Left renal cortex interstitium (tissue), 4 donors: Measurements from ENCODE around the gene PCDHB2. TPM values are rescaled to one million over a fixed set of nuclear protein-coding genes. Genes with fewer than 3 reads are reported as not detected.
"Not testable (repeated sequence)": the region's sequence is repeated elsewhere in the genome, so short reads cannot be mapped to it uniquely, and the experiment has no call there.

Experiments used
- DNase-seq, 4 donors: peaks; one replicate each; pipeline ENCODE4 v3.0.0-alpha.2; 2013; ENCODE audit warnings: low read depth in 4 of 4, low spot score in 2 of 4, missing footprints in 1 of 4
- polyA plus RNA-seq, 4 donors: library from polyadenylated mRNA; unstranded; fragments of 120-200 nt; gene quantifications; one replicate each; pipeline ENCODE4 v1.2.1, GENCODE V29; 2013; ENCODE audit not compliant: insufficient read length in 4 of 4

Gene PCDHB2
- 1 to 10 TPM; 3.9 to 8.5 (median 6.3) TPM for polyA plus RNA-seq

- no peak for DNase-seq
Observed at GRCh38 chr5:141094481-141095262, at the start of gene PCDHB2. Gene PCDHB2 (plus strand): TSS chr5:141094615. CDS start chr5:141094791, 176 bp downstream.

GRCh38 chr5:141050622-141051520 is 43.5 kb upstream of the PCDHB2 start, which contains the start of gene PCDHB1:
Gene PCDHB1 (plus strand): TSS chr5:141051374. CDS start chr5:141051471, 97 bp downstream.
- DNase-seq = peak in 1 of 4 donors; percentile 3

GRCh38 chr5:141051521-141051866 is 42.9 kb upstream of the PCDHB2 start:
- no peak for DNase-seq

GRCh38 chr5:141077826-141078225 is 16.6 kb upstream of the PCDHB2 start:
- no peak for DNase-seq

- no peak for DNase-seq
Observed at GRCh38 chr5:141082228-141082627, 12.2 kb upstream of the PCDHB2 start.

GRCh38 chr5:141084487-141084989 is 9.9 kb upstream of the PCDHB2 start:
- no peak for DNase-seq

GRCh38 chr5:141095263-141095641 is 837 bp downstream of the PCDHB2 start:
- DNase-seq = no peak

GRCh38 chr5:141096181-141096580 is 1.8 kb downstream of the PCDHB2 start:
- not testable (repeated sequence) for DNase-seq

- DNase-seq = not testable (repeated sequence)
Observed at GRCh38 chr5:141096586-141096985, 2.2 kb downstream of the PCDHB2 start.

- DNase-seq = no peak
Observed at GRCh38 chr5:141100243-141100805, 5.9 kb downstream of the PCDHB2 start, which contains the start of gene PCDHB3. Gene PCDHB3 (plus strand): TSS chr5:141100473. CDS start chr5:141100650, 177 bp downstream.

- no peak for DNase-seq
Observed at GRCh38 chr5:141101059-141101458, 6.6 kb downstream of the PCDHB2 start.

- DNase-seq = not testable (repeated sequence)
Observed at GRCh38 chr5:141102070-141102469, 7.7 kb downstream of the PCDHB2 start.

GRCh38 chr5:141102471-141102870 is 8.1 kb downstream of the PCDHB2 start:
- DNase-seq = not testable (repeated sequence)

GRCh38 chr5:141105350-141105749 is 10.9 kb downstream of the PCDHB2 start:
- no peak for DNase-seq

- no peak for DNase-seq
Observed at GRCh38 chr5:141119250-141119649, 24.8 kb downstream of the PCDHB2 start.

GRCh38 chr5:141121563-141121962 is 27.1 kb downstream of the PCDHB2 start, which contains the start of gene PCDHB4:
Gene PCDHB4 (plus strand): TSS chr5:141121818. CDS start chr5:141121999, 181 bp downstream.
- DNase-seq = no peak

- DNase-seq = no peak
Observed at GRCh38 chr5:141121985-141122384, 27.6 kb downstream of the PCDHB2 start.

GRCh38 chr5:141123396-141124135 is 29.2 kb downstream of the PCDHB2 start:
- DNase-seq = not testable (repeated sequence)

GRCh38 chr5:141127305-141127704 is 32.9 kb downstream of the PCDHB2 start:
- no peak for DNase-seq
